NK-92 (cell line): Measurements from ENCODE around the gene UBE2Q1.
A peak's percentile ranks its signal among the peaks of the same experiment; 100 is the strongest.

Experiments
- DNase-seq: peaks from one replicate; lab custom pipeline; 2025; ENCODE audit not compliant: unreplicated experiment; lab: John Stamatoyannopoulos, UW

The UBE2Q1 gene

DNA sequence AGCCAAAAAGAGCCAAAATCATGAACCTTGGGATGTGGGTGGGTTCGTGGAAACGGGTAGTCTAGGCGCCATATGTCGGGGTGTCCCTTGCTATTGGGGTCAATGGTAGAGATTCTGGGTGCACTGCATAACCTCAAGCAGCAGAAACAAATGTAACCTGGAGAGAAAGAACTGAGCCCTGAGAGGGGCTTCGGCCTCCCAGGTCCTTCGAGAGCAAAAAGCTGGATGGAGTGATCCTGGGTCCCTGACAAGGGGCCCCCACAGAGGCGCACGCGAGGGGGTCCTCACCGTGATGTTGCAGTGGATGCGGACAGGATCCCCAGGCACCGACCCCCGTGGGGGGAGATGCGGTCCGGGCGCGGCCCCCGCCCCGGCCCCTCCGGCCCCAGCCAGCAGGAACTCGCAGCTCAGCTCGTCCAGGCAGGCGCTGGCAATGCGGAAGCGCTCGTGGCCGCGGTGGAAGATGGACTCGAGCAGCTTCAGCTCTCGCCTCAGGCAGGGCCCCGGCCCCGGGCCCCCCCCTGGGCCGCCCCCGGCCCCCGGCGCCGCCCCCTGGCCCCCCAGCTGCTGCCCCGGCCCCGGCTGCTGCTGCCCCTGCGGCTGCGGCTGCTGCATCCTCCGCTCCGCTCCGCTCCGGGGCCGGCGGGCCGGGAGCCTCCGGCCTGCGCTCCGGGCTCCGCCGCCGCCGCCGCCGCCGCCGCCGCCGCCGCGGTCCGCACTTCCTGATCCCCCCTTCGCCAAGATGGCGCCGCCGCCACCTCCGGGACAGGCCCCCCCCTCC, at the start of gene UBE2Q1:
Gene UBE2Q1, minus strand, starts transcription at position 724 of the 781 bp plus-strand sequence. Its CDS starts 109 bp downstream, at position 615.
- DNase-seq: no peak

DNA sequence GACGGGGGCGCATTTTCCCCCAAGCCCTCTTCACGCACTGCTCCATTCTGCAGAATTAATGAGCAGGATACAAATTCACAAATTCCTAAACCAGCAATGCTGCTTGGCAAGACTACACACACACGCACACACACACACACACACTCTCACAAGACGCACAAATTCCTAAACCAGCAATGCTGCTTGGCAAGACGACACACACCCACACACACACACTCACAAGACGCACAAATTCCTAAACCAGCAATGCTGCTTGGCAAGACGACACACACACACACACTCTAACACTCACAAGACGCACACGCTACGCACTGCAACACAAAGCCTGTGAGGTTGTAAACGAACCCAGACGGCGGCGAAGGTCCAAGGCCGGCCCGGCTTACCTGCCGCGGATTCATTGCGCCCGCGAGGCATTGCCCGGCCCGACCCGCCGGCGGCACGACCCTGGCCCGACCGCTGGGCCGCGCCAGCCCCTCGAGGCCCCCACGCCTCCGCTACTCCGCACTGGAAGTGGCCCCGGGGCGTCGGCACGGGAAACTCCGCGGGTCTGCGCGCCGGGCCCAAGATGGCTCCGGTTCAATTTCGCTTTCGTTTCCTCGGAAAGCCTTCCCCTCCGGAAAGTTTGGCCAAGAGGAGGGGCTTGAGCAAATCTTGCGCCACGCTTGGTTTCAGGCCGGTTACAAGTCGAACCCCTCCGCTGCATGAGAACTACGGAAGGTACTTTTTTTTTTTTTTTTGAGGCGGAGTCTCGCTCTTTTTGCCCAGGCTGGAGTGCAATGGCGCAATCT, 49.3 kb upstream of the UBE2Q1 start, which contains the start of gene ADAR:
Gene ADAR, minus strand, starts transcription at position 578 of the 788 bp plus-strand sequence. Its CDS starts 180 bp downstream, at position 398.
- DNase-seq: peak; percentile 29

DNA sequence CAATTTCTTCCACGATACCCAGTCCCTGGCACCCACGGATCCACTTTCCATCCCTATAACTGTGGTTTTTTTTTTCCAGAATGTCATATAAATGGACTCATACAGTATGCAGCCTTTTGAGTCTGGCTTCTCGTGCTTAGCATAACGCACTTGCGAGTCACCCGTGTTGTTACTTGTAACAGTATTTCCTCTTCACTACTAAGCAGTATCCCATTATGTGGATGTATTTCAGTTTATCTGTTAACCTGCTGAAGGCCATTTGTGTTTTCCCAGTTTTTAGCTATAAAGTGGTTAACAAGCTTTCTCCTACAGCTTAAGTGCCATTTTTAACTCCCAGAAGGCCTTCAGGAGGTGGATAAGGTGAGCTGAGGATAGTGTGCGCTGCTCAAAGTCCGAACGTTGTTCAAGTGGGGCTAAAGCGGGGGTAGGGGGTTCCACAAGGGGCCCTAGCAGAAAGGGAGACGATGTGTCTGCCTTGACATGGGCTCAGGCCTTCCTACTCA, 48.7 kb upstream of the UBE2Q1 start:
- DNase-seq: no peak

GRCh38 chr1:154605534-154605933, 47.1 kb upstream of the UBE2Q1 start:
- no peak for DNase-seq

- no peak for DNase-seq
Measured at GRCh38 chr1:154603317-154603716, 44.9 kb upstream of the UBE2Q1 start.

- no peak for DNase-seq
Measured at GRCh38 chr1:154599658-154600057, 41.2 kb upstream of the UBE2Q1 start.

DNA sequence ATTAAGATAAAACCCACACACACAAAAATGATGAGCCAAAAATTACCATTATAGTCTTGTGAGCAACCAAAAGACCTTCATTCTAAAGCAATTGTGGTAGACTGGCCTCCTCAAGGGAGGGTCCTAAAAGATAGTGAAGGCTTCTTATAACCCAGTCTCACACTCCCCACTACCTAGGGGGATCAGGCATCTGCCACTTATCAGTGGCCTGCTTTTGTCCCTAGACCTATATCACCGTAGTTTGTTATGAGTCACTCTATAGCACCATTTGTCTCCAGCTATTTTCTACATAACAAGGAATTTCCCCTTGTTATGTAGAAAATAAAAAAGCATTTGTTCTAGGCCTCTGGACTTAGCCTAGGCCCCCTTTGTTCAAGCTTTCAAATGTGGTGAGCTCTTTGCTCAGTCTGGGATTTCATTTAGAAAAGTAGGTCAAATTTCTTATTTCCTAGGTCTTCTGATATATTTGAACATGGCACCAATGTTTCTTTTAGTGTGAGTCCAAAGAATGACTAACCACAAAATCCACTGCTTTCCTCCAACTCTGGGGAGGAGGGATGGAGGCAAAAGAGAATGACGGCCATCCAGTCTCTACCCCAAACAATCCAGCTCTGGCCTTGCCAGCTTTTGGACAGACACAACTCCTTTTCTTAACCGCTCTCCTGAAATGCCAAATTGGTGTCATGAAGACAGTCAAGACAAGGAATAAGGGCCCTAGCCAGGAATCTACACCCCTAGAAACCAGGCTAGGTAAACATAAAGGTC, 40.6 kb upstream of the UBE2Q1 start:
- DNase-seq: no peak

DNA sequence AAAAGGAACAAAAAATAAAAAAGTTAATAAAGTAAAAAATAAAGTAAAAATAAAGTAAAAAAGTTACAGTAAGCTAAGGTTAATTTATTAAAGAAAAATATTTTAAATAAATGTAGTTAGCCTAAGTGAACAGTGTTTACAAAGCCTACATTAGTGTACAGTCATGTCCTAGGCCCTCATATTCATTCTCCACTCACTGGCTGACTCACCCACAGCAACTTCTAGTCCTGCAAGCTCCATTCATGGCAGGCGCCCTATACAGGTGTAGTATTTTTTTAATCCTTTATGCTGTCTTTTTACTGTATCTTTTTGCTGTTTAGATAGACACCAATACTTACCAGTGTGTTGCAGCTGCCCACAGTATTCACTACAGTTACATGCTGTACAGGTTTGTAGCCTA, 37.2 kb upstream of the UBE2Q1 start:
- DNase-seq: no peak

DNA sequence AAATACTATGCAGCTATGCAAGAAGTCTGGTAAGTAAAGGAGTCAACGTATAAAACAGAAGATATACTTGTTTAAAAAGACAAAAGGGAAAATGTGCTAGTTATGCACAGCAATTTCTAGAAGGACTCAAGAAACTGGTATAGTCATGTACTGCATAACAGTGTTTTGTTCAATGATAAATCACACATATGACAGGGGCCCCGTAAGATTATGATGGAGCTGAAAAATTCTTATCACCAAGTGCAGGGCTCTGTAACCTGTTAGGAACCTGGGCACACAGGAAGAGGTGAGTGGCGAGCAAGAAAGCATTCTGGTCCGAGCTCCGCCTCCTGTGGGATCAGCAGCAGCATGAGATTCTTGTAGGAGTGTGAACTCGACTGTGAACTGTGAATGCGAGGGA, 36.3 kb upstream of the UBE2Q1 start:
- no peak for DNase-seq

GRCh38 chr1:154593390-154593789, 34.9 kb upstream of the UBE2Q1 start:
- DNase-seq: no peak

DNA sequence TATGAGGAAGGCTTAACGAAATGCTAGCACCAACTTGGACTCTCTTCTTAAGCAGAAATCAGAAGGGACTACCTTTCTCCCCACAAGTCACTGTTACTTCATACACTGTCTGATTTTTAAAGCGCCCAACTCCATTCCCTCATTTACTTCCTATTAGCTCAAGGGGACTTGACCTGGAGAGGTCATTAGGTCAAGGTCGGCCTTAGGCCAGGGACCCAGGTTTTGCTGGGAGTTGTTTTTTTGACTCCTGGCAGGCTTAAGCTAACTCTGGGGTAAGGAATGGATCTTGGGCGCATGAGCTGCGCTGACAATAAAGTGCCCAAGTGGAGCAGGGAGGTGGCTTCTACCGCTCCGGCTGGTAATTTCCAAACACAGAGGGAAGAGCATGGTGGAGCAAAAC, 32.7 kb upstream of the UBE2Q1 start:
- DNase-seq: no peak

DNA sequence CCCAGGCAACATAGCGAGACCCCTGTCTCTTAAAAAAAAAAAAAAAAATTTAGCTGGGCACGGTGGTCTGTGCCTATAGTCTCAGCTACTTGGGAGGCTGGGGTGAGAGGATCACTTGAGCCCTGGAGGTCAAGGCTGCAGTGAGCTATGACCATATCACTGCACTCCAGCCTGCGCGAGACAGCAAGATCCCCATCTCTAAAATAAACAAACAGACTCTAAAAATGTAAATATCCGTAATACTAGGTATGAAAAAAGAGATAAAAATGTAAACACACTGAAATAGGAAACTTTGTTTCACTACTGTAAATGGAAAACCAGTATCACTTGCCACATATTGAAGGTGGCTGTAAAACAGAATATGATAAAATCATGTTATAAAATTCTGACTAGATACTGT, 32.3 kb upstream of the UBE2Q1 start:
- DNase-seq: no peak

DNA sequence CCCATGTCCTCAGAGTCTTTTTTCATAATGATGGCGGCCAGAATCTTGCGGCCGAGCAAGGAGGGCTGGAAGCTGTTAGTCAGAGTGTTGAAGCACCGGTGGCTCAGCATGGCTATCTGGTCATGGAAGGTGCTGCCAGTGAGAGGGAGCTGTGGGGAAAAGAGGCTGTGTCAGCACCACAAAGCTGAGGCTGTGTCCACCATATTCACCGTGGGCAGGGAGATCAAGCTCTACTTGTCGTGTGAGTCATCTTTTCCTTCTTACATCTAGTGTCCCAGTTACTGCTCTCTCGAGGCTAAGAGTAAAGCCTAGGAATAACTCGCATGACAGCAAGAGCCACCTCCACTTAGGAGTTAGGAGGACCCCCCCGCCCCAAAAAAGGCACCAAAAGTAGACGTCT, 31.3 kb upstream of the UBE2Q1 start:
- DNase-seq: no peak

DNA sequence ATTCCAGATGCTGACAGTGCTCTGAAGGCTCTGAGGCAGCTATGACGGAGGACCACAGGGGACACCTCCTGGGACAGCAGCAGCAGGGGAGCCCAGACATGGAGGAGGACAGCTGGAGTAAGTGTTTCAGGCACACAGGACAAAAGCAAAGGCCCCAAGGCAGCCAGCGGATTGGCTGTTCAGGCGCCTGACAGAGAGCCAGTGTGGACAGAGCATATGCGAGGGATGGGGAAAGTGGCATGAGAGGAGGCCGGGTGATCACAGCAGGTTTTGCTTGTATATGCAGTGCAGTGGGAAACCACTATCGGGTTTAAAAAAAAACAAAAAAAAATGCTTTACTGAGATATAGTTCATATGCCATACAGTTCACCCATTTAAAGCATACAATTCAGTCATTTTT, 28.2 kb upstream of the UBE2Q1 start:
- DNase-seq: no peak

DNA sequence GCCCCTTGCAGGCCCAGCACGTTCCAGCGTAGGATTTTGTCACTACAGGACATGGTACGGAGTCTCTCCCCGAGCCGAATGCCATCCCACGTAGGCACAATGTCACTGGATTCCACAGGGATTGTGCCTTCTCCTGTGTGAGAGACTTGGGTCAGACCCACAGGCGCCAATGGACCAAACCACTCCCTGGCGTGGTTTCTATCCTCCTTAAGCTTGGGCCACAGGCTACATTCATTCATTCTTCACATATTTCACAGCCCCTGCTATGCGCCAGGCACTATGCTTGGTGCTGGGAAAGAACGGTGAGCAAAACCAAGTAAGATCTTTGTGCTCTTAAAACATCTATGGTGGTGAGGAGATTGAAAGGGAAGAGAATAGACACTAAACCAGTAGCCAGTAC, 27.8 kb upstream of the UBE2Q1 start:
- no peak for DNase-seq

- no peak for DNase-seq
Measured at GRCh38 chr1:154584267-154584994, 26.0 kb upstream of the UBE2Q1 start.

DNA sequence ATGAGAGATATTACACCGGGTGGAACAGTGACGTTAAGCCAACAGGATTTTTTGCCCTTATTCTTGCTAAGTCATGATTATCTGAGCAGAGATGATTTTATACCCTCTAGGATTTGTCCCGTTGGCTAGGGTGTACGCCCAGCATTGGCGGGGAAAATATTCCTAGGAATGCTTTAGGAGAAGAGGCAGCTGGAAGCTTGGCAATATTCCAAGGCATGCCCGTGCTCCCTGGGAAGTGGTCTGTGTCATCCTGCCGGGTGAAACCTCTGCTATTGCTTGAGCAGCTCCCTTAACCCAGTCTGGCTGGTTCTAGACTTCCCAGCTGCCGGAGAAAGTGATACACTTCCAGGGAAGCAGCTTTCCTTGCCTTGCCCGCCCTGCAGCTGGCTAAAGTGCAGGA, 25.3 kb upstream of the UBE2Q1 start:
- DNase-seq: no peak

DNA sequence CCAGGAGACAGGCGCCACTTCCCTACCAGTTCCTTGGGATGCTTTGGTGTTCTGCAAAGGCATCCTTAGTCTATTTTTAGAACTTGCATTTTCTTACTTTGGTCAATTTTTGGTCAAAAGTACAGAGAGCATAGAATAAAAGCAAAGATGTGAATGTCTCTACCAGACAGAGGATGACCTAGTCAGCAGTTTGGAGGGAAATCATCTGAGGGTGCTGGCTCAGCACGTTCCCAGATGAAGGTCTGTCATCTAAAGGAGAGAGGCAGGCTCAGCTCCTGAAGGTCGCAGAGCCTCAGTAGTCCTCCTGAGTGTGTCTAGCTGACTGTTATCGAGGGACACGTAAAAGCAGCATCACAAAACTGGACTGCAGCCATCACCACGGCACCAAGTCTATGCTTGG, 24.4 kb upstream of the UBE2Q1 start:
- no peak for DNase-seq

GRCh38 chr1:154581766-154582165, 23.3 kb upstream of the UBE2Q1 start:
- no peak for DNase-seq

GRCh38 chr1:154579374-154579773, 20.9 kb upstream of the UBE2Q1 start:
- DNase-seq: no peak

DNA sequence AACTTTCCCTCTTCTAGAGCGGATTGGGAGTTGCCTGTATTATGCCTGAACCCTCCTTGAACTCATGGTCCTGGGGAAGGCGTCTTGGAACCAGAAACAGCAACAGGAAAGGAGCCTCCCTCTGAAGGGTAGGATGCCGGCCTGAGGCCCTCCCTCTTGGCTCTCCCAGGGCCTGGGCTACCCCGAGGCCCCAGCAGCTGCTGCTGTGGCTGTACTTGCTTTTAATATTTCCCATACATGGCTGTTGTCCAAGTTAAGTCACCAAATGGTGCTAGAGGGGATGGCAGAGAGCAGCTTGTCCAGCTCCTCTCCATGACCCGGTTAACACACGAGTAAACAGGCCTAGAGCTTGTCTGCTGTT, 19.6 kb upstream of the UBE2Q1 start:
- no peak for DNase-seq
